ENCODE results near the gene YRDC.

The YRDC gene, protein sequence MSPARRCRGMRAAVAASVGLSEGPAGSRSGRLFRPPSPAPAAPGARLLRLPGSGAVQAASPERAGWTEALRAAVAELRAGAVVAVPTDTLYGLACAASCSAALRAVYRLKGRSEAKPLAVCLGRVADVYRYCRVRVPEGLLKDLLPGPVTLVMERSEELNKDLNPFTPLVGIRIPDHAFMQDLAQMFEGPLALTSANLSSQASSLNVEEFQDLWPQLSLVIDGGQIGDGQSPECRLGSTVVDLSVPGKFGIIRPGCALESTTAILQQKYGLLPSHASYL

DNA sequence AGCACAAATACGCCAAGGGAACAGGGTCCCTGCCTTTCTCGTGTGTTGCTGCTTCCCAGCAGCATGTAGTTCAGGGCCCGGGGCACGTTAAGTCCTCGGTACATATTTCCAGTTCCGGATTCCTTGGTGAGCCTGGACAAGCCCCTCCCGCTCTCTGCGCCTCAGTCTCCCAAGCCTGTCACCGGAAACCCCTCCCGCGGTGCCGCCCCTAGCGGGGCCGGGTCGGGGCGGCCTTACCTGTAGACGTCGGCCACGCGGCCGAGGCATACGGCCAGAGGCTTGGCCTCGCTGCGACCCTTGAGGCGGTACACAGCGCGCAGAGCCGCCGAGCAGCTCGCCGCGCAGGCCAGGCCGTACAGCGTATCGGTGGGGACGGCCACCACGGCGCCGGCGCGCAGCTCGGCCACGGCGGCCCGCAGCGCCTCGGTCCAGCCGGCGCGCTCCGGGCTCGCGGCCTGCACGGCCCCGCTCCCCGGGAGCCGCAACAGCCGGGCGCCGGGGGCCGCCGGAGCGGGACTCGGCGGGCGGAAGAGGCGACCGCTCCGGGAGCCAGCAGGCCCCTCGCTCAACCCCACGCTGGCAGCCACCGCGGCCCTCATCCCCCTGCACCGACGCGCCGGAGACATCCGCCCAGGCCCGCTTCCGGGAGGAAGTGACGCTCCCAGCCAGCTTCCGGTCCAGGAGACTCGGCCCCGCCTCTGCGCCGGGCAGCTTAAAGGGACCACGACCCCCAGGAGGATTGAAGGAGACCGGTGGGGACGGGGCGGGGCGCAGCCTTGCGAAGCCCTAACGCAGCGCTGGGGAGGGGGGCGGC is at the start of gene YRDC, which contains the start of gene C1orf122:
TSS of gene YRDC (minus strand) at position 654 of the 814 bp plus-strand sequence. CDS start at position 626, 28 bp downstream.
TSS of gene C1orf122 (plus strand) at position 236 of the 814 bp plus-strand sequence. CDS start 615 bp downstream, outside the sequence.
- peak; percentile 92 for DNase-seq (ENCODE audit: low read depth)

DNA sequence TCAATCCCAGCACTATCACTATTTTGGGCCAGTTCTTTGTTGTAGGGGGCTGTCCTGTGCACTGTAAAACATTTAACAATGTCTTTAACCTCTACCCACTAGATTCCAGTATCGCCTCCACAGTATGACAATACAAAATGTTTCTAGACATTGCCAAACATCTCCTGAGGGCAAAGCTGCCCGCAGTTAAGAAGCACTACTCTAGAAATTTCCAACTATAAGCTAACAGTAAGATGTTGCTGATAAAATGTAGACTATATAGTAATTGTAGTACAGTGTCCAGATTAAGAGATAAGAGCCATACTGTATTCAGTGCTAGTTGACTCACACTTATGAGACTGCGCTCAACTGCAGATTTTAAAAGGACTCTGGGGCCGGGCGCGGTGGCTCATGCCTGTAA is 46.4 kb upstream of the YRDC start:
- DNase-seq (ENCODE audit: low read depth): no peak

DNA sequence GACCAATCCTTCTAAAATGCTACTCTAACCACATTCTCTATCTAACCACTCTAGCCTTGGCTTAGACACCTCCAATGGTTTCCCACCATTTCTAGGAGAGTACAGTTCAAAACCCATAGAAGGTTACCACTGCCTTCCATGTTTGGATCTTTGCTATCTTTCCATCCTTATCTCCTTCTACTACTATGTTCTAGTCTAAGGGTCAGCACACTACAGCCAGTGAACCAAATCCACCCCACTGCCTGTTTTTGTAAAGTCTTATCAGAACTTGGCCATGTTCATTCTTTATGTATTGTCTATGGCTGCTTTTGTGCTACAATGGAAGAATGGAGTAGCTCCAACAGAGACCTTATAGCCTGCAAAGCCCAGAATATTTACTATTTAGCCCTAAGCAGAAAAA is 45.1 kb upstream of the YRDC start:
- no peak for DNase-seq (ENCODE audit: low read depth)

DNA sequence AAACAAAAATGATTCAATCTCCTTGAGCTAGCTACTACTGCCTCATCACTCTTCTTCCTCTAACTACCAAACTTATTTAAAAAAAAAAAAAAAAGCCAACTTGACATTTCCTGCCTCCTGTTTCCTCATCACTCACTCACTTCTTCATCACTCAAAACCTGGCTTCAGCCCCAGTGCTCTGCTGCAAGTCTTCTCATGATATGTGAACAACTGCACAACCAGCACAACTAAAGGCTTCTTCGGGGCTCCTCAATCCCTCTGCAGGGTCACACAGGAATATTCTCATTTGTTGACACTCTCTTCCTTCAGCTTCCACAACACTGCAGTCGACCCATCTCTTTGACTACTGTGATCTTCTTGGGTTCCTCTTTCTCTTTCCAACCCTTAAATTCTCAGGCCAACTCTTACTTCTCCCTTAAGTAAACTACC is 43.8 kb upstream of the YRDC start:
- DNase-seq (ENCODE audit: low read depth): no peak

DNA sequence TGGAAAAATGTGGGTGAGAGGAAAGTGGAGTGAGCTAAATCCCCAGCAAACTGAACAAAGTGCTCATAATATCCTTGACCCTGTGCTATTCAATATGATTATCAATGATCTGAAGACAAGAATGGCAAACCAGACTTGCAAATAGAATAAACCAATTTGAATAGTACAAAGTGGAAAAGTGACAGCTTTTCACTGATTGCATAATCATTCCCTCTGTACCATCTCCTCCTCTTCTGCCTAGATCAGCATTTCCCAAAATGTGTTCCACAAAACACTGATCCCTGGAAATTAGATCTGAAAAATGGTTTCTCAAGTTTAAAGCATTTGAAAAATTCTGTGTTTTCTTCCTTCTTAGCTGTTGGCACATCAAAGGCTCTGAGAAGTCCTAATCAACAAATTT is 43.3 kb upstream of the YRDC start:
- no peak for DNase-seq (ENCODE audit: low read depth)

DNA sequence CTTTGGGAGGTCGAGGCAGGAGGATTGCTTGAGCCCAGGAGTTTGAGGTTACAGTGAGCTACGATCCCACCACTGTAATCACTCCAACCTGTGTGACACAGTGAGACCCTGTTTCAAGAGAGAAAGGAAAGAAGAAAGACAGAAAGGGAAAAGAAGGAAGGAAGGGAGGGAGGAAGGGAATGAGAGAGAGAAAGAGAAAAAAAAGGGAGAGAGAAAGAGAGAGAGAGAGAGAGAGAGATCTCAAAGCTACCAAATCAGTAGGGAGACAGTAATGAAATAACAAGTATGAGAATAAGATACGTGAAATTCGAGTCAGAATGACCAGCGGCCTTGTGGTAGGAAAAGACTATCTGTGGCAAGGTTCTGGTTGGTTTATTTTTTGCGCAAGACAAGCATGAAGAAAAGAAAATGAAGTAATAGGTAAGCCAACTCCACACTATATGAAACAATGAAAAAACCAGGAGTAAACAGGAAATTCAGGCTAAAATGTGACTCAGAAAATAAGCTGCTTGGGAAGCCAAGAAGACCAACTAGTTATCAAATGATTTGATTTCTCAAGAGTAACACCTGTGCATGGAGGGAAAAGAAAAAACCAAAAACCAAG is 42.4 kb upstream of the YRDC start:
- DNase-seq (ENCODE audit: low read depth): no peak

DNA sequence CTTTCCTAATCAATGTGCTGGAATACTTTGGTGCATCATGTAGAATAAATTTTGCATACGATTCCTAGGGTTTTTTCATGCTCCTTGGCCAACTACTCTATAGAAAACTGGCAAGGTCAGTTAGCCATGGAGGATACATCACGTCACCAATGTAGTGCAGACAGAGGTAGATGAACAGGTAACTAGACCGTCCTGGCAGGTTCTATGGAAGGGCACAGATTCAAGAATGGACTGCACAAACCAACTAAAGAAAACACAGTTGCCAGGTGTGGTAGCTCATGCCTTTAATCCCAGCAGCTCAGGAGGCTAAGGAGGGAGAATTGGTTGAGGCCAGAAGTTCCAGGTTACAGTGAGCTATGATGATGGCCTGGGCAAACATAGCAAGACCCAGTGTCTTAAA is 41.5 kb upstream of the YRDC start:
- DNase-seq (ENCODE audit: low read depth): no peak

DNA sequence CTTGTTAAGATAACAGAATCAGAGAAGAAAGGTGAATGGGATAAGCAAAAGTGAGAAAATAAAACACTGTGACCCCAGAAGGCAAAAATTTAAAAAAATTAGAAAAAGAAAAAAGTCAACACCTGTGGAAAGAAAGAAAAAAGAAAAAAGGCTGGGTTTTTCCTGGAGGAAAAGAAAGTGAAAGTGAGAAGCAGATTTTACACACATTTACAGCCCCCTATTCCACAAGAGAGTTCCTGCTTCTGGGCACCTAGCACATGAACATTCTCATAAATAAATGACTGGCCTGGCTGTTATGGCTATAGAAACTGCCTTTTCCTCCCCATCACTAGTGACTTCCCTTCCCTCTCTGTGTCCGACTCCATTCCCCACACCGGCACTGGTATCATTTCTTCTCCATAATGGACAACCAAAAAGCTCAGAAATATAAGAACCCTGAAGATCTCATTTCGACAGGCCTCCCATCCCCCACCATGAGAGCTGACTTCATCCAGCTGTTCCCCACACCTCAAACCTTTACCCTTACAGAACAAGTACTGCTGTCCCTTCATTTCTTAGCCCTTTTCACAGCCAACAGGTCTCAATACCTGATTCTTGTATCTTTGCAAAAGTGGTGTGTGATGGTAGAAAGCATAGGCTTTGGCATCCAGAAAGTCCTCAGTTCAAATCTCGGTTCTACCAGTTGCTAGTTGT is 38.8 kb upstream of the YRDC start:
- DNase-seq (ENCODE audit: low read depth): no peak

DNA sequence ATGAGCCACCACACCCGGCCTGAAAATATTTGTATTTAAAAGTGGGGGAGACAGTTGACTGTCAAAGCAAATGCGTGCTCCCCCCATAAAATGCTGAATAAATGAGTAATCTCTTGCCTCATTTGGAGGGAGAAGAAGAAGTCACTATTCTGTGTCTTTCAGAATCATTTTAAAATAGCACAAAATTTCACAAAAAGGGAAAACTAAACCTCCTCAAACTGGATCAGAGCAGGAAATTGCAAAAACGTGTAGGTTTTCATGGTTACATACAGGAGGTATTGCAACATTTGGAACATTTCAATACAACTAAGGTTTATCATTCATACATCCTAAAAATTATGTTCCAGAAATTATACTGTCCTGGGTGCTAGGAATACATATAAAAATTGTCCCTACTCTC is 37.8 kb upstream of the YRDC start:
- DNase-seq (ENCODE audit: low read depth): no peak

DNA sequence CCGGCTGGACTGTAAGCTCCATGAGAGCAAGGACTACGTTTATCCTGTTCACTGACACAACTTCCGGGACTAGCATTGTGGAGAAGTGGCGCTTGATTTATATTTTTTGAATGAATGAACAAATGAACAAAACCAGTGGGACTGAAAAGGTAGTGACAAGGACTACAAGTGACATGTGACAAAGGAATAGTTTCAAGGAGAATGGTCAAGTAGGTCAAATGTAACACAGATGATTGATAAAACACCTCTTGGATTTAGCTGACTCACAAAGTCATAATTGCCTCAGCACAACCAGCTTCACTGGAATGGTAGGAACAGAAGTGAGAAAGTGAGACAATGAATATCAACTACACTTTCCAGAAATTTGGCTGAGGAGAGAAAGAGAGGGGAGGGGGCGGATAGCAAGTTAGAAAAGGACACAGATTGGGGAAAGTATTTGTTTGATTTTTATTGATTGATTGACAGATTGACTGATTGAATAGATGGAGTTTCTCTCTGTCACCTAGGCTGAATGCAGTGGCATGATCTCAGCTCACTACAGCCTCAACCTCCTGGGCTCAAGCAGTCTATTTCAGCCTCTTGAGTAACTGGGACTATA is 37.1 kb upstream of the YRDC start:
- no peak for DNase-seq (ENCODE audit: low read depth)

DNA sequence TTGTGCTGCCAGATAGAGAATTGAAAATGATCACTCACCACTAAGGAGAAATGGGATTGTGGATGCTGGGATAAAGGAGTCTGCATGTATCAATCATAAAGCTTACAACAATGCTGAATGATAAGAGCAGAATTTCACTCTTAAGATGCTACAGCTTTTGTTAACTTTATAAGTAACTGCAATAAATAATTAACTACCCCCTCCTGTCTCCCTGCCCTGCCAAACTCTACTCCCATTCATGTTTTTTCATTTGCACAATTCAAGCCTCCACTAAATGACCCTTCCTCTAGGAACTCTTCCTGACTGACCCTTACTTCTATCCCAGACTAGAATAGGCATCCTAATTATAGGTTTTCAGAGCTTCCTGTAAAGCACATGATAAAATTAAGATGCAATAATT is 36.5 kb upstream of the YRDC start:
- no peak for DNase-seq (ENCODE audit: low read depth)

DNA sequence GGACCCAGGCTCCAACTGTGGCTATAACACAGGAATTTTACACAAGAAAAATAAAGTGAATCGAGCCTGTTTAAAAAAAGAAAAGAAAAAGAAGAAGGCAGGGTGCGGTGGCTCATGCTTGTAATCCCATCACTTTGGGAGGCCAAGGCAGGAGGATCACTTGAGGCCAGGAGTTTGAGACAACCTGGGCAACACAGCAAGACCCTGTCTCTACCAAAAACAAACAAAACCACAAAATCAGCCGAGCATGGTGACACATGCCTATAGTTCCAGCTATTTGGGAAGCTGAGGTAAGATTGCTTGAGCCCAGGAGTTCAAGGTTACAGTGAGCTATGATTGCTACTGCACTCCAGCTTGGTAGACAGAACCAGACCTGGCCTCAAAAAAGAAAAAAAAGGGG is 33.6 kb upstream of the YRDC start:
- no peak for DNase-seq (ENCODE audit: low read depth)

DNA sequence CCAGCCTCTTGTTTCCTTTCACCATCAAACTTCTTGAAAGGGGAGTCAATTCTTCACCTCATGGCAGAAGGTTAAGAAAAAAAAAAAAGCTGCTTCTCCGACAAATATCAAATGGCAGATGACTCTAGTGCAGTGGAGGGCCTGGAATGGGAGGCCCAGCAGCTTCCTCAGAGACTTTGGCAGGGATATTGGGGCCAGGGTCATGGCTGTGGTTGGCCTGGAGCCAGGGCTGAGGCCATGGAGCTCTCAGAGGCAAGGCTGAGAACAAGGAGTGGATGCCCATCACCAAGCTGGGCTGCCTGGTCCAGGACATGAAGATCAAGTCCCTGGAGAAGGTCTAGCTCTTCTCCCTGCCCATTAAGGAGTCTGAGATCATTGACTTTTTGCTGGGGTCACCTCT is 32.7 kb upstream of the YRDC start:
- no peak for DNase-seq (ENCODE audit: low read depth)

DNA sequence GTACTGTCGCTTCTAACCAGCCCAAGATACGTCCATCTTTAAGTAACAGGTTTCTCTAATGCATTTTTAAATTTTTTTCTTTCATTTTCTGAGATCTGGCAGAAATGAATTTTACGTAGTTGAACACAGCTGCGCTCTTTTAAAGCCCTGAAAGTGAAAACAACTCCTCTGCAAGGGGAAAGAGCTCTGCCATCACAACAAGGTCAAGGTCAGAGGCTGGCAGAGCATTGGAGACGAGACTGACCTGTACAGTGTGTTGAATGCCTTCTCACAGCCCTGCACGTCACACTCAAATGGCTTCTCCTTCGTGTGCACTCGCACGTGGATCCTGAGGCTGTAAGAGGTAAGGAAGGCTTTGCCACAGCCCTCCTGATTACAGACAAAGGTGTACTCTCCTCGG is 31.7 kb upstream of the YRDC start:
- no peak for DNase-seq (ENCODE audit: low read depth)

DNA sequence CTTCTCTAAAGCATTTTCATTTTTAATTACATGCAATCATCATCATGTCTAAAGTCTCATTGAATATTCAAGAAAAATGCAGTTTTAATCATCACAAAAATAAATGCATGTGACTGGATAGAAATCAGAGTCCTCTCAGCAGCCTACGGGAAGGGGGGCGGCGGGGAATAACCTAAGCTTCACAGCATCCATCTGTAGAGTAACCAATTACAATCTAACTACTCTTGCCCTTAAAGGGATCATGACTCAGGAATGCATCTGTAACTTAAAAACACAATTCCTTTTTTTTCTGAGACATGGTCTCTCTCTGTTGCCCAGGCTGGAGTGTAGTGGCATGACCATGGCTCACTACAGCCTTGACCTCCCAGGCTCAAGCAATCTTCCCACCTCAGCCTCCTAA is 28.8 kb upstream of the YRDC start:
- no peak for DNase-seq (ENCODE audit: low read depth)

DNA sequence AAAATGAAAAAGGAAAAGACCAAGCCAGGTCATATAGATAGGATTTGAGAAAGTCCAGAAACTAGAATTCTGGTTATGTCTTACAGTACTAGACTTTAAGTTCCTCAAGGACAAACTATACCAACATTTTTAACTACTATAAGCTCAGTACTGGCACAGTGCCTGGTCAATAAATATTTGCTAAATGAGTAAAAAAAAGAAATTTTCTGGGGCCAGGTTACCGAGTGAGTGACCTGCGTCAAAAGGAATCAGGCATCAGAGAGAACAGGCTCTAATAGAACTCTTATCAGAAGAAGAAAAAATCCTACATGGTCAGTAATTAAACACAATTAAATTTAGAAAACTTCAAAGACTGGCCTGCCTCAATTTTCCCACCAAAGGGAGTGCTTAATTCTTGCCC is 23.8 kb upstream of the YRDC start:
- DNase-seq (ENCODE audit: low read depth): no peak

DNA sequence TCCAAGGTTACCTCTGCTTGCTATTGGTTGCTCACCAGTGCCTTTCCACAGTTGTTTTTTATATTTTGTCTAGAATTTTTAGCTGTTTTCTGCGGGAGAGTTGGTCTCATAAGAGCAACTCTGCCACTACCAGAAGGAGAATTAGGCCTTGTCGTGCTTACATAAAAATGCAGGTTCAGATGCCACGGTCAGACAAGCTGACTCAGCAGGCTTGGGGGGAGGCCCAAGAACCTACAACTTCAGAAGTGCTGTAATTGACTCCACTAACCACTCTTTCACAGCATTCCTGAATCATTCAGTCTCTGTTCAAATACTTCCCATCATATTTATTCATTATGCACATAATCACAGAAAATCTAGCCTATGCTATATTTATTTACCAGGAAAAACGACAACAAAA is 23.1 kb upstream of the YRDC start:
- no peak for DNase-seq (ENCODE audit: low read depth)

DNA sequence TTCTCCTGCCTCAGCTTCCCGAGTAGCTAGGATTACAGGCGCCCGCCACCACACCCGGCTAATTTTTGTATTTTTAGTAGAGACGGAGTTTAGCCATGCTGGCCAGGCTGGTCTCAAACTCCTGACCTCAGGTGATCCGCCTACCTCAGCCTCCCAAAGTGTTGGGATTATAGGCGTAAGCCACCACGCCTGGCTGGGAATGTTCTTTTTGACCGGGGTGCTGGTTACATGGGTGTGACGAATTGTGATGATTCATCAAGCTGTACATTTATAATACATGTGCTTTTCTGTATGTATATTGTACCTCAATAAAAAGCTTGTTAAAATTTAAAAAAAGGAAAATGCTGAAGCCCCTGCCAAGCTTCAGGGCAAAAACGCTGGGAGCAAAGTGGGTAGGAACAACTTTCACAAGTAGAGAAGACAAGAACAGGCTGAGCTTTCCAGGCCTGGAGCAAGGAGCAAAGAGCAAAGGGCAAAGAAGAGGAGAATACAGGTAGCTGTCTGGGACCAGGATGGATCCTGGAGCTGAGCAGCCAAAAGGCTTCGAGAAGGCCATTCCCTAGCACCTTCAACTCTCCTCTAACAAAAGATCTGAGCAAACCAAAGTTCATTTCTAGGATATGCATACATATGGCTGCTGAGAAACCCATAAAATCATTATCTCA is 20.5 kb upstream of the YRDC start:
- DNase-seq (ENCODE audit: low read depth): no peak

DNA sequence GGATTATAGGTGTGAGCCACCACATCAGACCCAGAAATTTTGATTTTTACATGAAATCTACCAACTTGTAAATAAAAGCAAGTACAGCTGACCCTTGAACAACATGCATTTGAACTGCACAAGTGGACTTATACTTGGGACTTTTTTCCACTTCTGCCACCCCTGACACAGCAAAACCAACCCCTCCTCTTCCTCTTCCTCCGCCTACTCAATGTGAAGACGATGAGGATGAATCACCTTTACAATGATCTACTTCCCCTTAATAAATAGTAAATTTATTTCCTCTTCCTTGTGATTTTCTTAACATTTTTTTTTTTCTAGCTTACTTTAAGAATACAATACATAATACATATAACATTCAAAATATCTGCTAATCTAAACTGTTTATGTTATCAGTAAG is 17.5 kb upstream of the YRDC start:
- no peak for DNase-seq (ENCODE audit: low read depth)

DNA sequence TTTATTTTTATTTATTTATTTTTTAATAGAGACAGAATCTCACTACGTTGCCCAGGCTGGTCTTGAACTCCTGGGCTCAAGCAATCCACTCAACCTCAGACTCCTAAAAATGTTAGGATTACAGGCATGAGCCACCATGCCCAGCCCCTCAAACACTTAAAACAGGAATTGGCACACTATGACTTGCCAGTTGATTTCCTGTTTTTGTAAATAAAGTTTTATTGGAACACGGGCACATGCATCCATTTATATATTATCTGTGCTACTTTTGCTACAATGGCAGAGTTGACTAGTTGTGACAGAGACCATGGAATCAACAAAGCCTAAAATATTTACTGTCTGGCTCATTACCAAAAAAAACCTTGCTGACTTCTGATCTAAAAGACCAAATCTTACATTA is 16.0 kb upstream of the YRDC start:
- DNase-seq (ENCODE audit: low read depth): no peak

Measured in activated T-cell treated with anti-CD3 and anti-CD28 coated beads for 24 hours (primary cell).